RCC 7860 (cell line): ENCODE data around the gene LSM3.

Experiments
- DNase-seq: peaks from one replicate; pipeline ENCODE4 v3.0.0-alpha.2; 2015; ENCODE audit warnings: low spot score
- FAIRE-seq: peaks from 2 replicates; lab custom pipeline; 2012; peaks lifted over from hg19 to GRCh38; lab: Jason Lieb, UNC

The LSM3 gene

DNA sequence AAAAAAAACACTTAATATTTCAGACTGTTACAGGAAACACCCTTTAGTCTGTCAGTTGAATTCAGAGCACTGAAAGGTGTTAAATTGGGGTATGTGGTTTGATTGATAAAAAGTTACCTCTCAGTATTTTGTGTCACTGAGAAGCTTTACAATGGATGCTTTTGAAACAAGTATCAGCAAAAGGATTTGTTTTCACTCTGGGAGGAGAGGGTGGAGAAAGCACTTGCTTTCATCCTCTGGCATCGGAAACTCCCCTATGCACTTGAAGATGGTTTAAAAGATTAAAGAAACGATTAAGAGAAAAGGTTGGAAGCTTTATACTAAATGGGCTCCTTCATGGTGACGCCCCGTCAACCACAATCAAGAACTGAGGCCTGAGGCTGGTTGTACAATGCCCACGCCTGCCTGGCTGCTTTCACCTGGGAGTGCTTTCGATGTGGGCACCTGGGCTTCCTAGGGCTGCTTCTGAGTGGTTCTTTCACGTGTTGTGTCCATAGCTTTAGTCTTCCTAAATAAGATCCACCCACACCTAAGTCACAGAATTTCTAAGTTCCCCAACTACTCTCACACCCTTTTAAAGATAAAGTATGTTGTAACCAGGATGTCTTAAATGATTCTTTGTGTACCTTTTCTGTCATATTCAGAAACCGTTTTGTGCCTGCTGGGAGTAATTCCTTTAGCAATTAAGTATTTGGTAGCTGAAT lies 35.9 kb upstream of the LSM3 start:
- DNase-seq (no peak), FAIRE-seq (no peak)

GRCh38 chr3:14143271-14144225 lies 35.1 kb upstream of the LSM3 start:
- FAIRE-seq (peak; percentile 44), DNase-seq (peak; percentile 81)

GRCh38 chr3:14144423-14145075 lies 34.1 kb upstream of the LSM3 start:
- peak; percentile 87 for FAIRE-seq
- DNase-seq = peak; percentile 95

GRCh38 chr3:14145236-14145635 lies 33.4 kb upstream of the LSM3 start:
- DNase-seq (peak; percentile 17), FAIRE-seq (no peak)

- FAIRE-seq (no peak), DNase-seq (no peak)
Measured at GRCh38 chr3:14145670-14146380, 32.8 kb upstream of the LSM3 start.

- no peak for DNase-seq
- no peak for FAIRE-seq
Measured at GRCh38 chr3:14146381-14147065, 32.1 kb upstream of the LSM3 start.

DNA sequence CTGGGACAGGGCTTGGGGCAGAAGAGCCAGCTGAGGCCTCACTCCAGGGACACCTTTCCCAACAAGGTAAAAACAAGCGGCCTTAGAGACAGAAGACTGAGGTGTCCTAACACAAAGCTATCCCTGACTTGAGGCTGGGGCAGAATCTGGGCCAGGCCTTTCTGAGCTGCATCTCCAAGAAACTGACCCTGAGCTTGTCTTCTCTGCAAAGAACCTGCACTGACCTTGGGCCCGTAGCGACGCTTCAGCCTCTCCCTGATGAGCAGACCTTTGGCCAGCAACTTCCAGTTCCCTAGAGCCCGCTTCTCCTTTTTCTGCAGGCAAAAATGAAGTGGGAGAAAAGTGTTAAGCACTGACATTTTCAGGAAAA lies 31.6 kb upstream of the LSM3 start:
- DNase-seq = no peak
- FAIRE-seq = no peak

DNA sequence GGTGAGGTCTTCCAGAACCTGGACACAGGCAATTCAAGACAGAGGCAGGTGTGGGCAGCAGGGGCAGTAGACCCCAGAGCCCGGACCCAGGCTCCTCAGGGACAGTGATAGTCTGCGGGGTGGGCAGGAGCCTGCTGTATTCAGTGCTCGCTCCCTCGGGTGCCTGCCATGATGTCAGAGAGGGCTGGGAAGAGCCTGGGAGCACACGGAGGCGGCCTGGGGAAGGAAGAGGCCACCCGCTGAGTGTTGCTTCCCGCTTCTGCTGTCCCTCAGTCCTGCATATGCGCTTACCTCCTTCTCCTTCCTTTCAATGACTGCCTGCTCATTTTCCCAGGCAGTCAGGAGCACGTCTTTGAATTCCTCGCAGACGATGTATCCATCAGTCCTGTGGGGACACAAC lies 31.0 kb upstream of the LSM3 start:
- FAIRE-seq (no peak), DNase-seq (no peak)

DNA sequence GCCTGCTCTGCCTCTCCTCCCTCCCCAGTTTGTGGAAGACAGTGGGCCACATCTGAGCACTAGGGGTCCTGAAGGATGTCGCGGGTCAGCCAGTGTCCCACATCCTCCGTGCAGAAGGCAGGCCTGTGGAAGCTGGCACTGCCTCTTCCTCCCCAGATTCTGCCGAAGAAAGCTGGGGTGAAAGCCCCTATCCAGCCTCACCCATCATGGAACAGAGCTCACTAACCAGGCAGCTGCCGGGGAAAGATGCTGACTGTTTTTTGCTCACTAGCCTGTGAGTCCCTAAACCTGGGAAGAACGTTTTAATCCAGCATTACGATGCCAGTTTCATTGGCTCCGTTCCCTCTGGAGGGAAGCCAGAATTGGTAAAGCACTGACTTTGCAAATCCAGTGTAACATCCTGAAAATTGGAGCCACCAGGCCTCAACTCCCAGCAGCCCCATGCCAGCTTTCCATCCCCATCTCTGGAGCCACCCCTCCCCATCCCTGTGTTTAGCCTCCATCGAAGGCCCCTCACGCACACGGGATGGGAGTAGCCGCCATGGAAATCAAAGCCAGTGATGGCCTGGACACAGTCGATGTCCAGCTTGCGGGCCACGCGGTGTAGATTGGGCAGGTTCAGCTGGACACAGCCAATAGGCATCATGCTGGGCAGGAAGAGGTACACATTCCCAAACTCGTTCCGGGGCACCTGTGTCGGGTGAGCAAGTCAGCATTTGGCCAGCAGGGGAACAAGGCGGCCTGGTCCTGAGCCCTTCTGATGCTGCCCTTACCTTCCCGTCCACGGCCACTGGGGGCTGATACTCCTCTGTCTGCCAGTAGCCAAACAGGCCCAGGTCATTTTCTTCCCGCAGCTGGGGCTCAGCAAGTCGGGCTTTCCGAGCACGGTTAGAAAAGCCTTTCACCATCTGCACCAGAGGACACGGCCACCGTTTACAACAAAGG lies 30.3 kb upstream of the LSM3 start:
- FAIRE-seq (no peak), DNase-seq (no peak)

DNA sequence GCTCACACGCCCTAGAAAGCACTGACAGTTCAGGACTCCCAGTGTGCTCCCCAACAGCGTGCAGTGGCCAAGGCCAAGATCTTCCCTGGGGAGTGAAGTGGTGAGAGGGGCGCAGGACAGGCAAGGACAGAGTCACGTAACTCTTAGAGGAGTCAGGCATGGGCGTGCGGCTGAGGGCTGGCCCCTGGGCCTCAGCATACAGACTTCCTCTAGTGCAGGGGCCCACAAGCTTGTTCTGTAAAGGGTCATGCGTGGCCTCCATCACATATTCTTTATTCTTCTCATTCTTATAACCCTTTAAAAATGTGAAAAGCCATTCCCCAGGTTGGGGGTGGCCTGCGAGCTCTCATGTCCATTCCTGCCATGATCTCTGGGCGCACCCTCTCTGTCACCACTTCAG lies 28.5 kb upstream of the LSM3 start:
- DNase-seq (no peak), FAIRE-seq (no peak)

DNA sequence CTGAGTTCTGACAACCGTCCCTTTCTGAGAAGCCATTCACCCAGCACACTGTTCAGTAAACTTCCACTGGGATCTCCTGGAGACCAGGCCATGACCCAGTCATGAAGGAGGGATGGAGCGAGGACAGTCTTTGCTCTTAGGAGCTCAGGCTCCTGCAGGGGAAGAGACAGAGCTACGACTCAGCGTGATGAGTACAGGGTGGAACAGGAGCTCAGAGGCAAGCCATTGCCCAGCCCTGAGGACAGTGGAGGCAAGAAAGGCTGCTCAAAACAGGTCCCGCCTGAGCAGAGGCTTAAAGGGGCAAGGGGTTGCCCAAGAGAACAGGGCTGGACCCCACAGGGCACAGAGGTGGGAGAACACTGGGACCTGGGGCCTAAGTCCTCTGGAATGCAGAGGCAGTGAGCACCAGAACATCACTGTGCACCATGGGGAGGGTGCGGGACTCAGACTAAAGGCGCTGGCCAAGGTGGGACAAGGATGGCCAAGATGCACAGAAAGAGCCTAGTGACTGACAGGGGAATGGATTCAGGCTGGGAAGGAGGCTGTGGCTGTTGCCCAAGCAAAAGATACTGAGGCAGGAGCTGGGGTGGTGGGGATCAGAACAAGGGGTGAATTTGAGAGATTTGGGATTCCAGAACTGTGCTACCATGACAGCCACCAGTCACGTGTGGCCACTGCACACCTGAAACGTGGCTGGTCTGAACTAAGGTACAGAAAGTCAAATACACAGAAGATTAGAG lies 28.0 kb upstream of the LSM3 start:
- FAIRE-seq = no peak
- DNase-seq = no peak

DNA sequence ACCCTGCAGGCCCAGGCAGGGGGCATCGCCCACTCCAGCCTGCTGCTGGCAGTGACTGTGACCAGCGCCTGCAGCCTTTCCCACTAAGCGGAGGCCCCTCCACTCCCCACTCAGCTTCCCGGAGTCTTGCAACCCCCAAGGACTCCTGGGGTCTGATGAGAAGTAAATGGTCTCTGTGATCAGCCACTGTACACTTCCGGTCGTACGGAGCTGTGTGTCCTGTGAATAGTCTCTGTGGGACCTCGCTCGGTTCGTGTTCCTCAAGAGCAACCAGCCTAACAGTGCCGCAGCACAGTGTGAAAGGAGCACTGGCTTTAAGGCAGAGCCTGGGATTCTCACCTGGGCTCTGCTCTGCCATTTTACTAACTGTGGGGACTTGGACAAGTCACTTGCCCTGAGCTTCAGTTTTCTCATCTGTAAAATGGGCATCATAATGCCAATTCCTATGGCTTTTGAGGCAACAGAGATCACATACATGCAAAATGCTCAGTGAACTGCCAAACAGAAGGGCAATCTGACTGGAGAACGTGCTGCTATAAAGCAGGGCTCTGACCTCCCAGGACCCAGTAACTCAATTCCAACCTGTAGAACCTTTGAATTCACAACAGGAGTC lies 27.0 kb upstream of the LSM3 start:
- FAIRE-seq (no peak), DNase-seq (no peak)

GRCh38 chr3:14152233-14152962 lies 26.2 kb upstream of the LSM3 start:
- FAIRE-seq (no peak), DNase-seq (no peak)

- DNase-seq (no peak), FAIRE-seq (no peak)
Measured at GRCh38 chr3:14152963-14153355, 25.7 kb upstream of the LSM3 start.

DNA sequence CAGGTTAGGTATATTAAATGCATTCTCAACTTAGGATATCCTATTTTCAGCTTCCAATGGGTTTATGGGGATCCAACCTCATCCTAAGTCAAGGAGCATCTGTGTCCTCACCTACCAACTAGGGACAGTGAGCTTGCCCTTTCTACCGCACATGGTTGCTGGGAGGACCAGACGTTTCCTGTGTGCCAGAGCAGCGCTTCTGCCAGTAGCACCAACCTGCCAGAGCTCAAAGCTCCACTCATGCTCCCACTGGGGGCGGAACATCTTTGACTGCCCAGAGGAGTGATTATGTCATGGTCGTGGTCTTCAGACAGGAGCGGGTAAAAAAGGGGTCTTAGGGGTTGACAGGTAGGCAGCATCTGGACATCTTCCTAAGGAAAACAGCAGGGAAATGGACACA lies 25.0 kb upstream of the LSM3 start:
- no peak for DNase-seq
- FAIRE-seq = no peak

GRCh38 chr3:14154276-14154675 lies 24.3 kb upstream of the LSM3 start:
- DNase-seq (no peak), FAIRE-seq (no peak)

GRCh38 chr3:14154895-14155440 lies 23.6 kb upstream of the LSM3 start:
- no peak for DNase-seq
- no peak for FAIRE-seq
